ENCODE results near the gene EXOC4.

GRCh38 chr7:133795068-133795665 lies 542.3 kb downstream of the EXOC4 start:
- TF ChIP-seq POLR2AphosphoS5 (IDR thresholded peaks at IDR 0.05; ENCODE audit: insufficient read depth, low read depth, low read length) (no peak), CTCF (IDR thresholded peaks at IDR 0.05; ENCODE audit: extremely low read depth in 1 of 2, insufficient read depth in 1 of 2, low read depth in 1 of 2, low read length in 2 of 2) (no peak), POLR2A (IDR thresholded peaks at IDR 0.05; ENCODE audit: low read depth, low read length) (no peak), FOS (IDR thresholded peaks at IDR 0.05; ENCODE audit: borderline replicate concordance, insufficient read depth, low read length) (no peak), EZH2 (IDR thresholded peaks at IDR 0.05; ENCODE audit: borderline replicate concordance, low read depth, low read length, severe bottlenecking) (no peak), JUN (IDR thresholded peaks at IDR 0.05; ENCODE audit: borderline replicate concordance, insufficient read depth, insufficient read length, low read depth) (no peak)
